ENCODE data around the gene MBLAC1.
A peak's percentile ranks its signal among the peaks of the same experiment; 100 is the strongest.

The MBLAC1 gene

GRCh38 chr7:100153708-100154535, 27.2 kb downstream of the MBLAC1 start:
- DNase-seq (ENCODE audit: low read depth): no peak

- no peak for DNase-seq (ENCODE audit: low read depth)
These were observed 28.1 kb downstream of the MBLAC1 start for GRCh38 chr7:100154651-100155491.

GRCh38 chr7:100155553-100156317, 29.0 kb downstream of the MBLAC1 start:
- no peak for DNase-seq (ENCODE audit: low read depth)

- DNase-seq (ENCODE audit: low read depth): no peak
These were observed 29.7 kb downstream of the MBLAC1 start for GRCh38 chr7:100156331-100157068.

- no peak for DNase-seq (ENCODE audit: low read depth)
These were observed 30.2 kb downstream of the MBLAC1 start for GRCh38 chr7:100157069-100157333.

- peak; percentile 74 for DNase-seq (ENCODE audit: low read depth)
These were observed 30.8 kb downstream of the MBLAC1 start for GRCh38 chr7:100157334-100158228.

GRCh38 chr7:100158229-100159098, 31.7 kb downstream of the MBLAC1 start, which contains the start of gene TRAPPC14:
Gene TRAPPC14, minus strand, starts transcription at chr7:100158723. Its CDS starts 224 bp downstream, at chr7:100158499.
- peak; percentile 80 for DNase-seq (ENCODE audit: low read depth)

GRCh38 chr7:100159099-100159623, 32.4 kb downstream of the MBLAC1 start:
- DNase-seq (ENCODE audit: low read depth): no peak

GRCh38 chr7:100160067-100160466, 33.3 kb downstream of the MBLAC1 start:
- DNase-seq (ENCODE audit: low read depth): no peak

GRCh38 chr7:100163006-100163531, 36.3 kb downstream of the MBLAC1 start:
- no peak for DNase-seq (ENCODE audit: low read depth)

- no peak for DNase-seq (ENCODE audit: low read depth)
These were observed 37.1 kb downstream of the MBLAC1 start for GRCh38 chr7:100163871-100164270.

GRCh38 chr7:100166317-100166940, 39.7 kb downstream of the MBLAC1 start:
- no peak for DNase-seq (ENCODE audit: low read depth)

- DNase-seq (ENCODE audit: low read depth): no peak
These were observed 40.5 kb downstream of the MBLAC1 start for GRCh38 chr7:100166970-100167911.

GRCh38 chr7:100167912-100168323, 41.2 kb downstream of the MBLAC1 start:
- no peak for DNase-seq (ENCODE audit: low read depth)

- DNase-seq (ENCODE audit: low read depth): no peak
These were observed 42.5 kb downstream of the MBLAC1 start for GRCh38 chr7:100169147-100169850.

- no peak for DNase-seq (ENCODE audit: low read depth)
These were observed 43.5 kb downstream of the MBLAC1 start for GRCh38 chr7:100170101-100170897.

All from iris pigment epithelial cell (primary cell).